ENCODE data around the gene ARF6. TPM values are rescaled to one million over a fixed set of nuclear protein-coding genes. Genes with fewer than 3 reads are reported as not detected.
"Not testable (repeated sequence)": the region's sequence is repeated elsewhere in the genome, so short reads cannot be mapped to it uniquely, and the experiment has no call there.

The ARF6 gene
- total RNA-seq, 1 donor from 2014 or later, result 20.9 TPM

GRCh38 chr14:49875640-49876198 lies 17.2 kb upstream of the ARF6 start:
- ATAC-seq (peak; percentile 53), DNase-seq (ENCODE audit: low spot score) (no peak)

GRCh38 chr14:49876563-49877127 lies 16.2 kb upstream of the ARF6 start:
- peak; percentile 64 for DNase-seq (ENCODE audit: low spot score)
- ATAC-seq, result peak; percentile 68

GRCh38 chr14:49879646-49880204 lies 13.2 kb upstream of the ARF6 start:
- ATAC-seq (peak; percentile 88), DNase-seq (ENCODE audit: low spot score) (no peak)

GRCh38 chr14:49880267-49881064 lies 12.4 kb upstream of the ARF6 start:
- DNase-seq (ENCODE audit: low spot score) (no peak), ATAC-seq (no peak)

- DNase-seq (ENCODE audit: low spot score) (no peak), ATAC-seq (no peak)
These were observed 11.4 kb upstream of the ARF6 start for GRCh38 chr14:49881350-49882001.

- ATAC-seq, result no peak
- DNase-seq (ENCODE audit: low spot score), result no peak
These were observed 9.8 kb upstream of the ARF6 start for GRCh38 chr14:49882826-49883694.

GRCh38 chr14:49886523-49886922 lies 6.4 kb upstream of the ARF6 start:
- ATAC-seq (no peak), DNase-seq (ENCODE audit: low spot score) (no peak)

GRCh38 chr14:49888293-49888692 lies 4.6 kb upstream of the ARF6 start:
- ATAC-seq (no peak), DNase-seq (ENCODE audit: low spot score) (no peak)

- no peak for DNase-seq (ENCODE audit: low spot score)
- ATAC-seq, result peak; percentile 64
These were observed 614 bp upstream of the ARF6 start for GRCh38 chr14:49892301-49892635.

- DNase-seq (ENCODE audit: low spot score) (peak; percentile 67), ATAC-seq (peak; percentile 69)
These were observed 679 bp downstream of the ARF6 start for GRCh38 chr14:49893309-49894213.

- not testable (repeated sequence) for DNase-seq (ENCODE audit: low spot score); ATAC-seq
These were observed 1.6 kb downstream of the ARF6 start for GRCh38 chr14:49894214-49895107.

GRCh38 chr14:49895480-49895879 lies 2.6 kb downstream of the ARF6 start:
- ATAC-seq, result no peak
- no peak for DNase-seq (ENCODE audit: low spot score)

- not testable (repeated sequence) for DNase-seq (ENCODE audit: low spot score); ATAC-seq
These were observed 3.4 kb downstream of the ARF6 start for GRCh38 chr14:49896272-49896671.

GRCh38 chr14:49896966-49897365 lies 4.1 kb downstream of the ARF6 start:
- no peak for DNase-seq (ENCODE audit: low spot score)

GRCh38 chr14:49897414-49897813 lies 4.5 kb downstream of the ARF6 start:
- no peak for DNase-seq (ENCODE audit: low spot score)
- no peak for ATAC-seq

More at GRCh38 chr14:49896966-49897365, 4.1 kb downstream of the ARF6 start:
- ATAC-seq, result no peak

GRCh38 chr14:49897965-49898364 lies 5.1 kb downstream of the ARF6 start:
- DNase-seq (ENCODE audit: low spot score), result no peak
- no peak for ATAC-seq

- DNase-seq (ENCODE audit: low spot score), result no peak
- no peak for ATAC-seq
These were observed 5.6 kb downstream of the ARF6 start for GRCh38 chr14:49898485-49898884.

GRCh38 chr14:49900973-49901372 lies 8.1 kb downstream of the ARF6 start:
- DNase-seq (ENCODE audit: low spot score) (no peak), ATAC-seq (no peak)
